GF-D8 (cell line): ENCODE results near the gene AHDC1.
A peak's percentile ranks its signal among the peaks of the same experiment; 100 is the strongest.

ENCODE experiments used
- DNase-seq: peaks from one replicate; lab custom pipeline; 2025; lab: John Stamatoyannopoulos, UW

AHDC1 gene

DNA sequence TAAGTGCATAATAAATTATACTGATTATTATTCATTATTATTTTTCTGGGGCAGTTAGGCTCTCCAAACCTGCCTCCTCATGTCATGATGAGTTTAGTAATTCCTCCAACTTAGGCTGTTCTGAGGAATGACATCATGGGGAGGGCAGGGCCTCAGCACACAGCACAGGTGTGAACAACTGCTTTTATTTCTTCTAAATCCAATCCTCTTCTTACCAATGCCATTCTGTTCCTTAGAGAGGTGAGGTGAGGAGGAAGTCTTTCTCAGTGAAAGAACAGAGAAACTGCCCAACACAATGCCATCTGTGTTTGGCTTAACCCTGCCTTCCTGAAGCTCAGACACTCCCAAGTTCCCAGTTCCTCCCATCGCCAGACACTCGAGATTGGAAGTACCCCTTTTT lies 68.6 kb downstream of the AHDC1 start:
- no peak for DNase-seq

DNA sequence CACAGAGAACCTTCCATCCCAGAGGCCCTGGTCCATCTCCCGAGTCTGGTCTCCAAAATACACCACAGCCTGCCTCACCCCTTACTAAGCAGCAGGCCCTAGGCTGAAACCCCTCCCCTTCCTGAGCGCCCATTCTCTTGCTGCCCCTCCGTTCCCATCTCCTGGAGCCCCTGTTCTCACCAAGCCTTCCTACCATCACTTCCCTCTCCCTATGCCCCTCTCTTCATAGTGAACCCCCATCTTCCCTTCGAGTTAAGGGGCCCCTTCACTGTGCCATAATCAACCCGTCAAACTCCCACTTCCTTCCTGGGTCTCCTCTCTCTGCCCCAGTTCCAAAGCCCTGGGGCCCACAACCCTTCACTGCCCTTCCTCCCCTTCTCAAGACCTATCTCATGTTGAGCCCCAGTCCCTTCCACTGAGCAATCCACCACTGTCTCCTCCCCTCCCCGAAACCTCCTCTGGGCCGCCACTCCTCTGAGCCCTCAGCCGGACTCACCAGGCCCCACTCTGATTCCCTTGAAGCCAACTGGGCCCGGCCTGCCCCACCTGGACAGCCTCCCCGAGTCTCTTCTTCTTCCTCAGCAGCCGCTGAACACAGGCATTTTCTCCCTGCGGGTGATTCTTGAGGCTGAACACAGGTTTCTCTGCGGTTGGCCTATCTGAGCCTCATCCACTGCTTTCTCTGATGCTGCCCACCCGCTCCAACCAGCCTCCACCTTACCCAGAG lies 71.8 kb downstream of the AHDC1 start:
- DNase-seq: no peak

DNA sequence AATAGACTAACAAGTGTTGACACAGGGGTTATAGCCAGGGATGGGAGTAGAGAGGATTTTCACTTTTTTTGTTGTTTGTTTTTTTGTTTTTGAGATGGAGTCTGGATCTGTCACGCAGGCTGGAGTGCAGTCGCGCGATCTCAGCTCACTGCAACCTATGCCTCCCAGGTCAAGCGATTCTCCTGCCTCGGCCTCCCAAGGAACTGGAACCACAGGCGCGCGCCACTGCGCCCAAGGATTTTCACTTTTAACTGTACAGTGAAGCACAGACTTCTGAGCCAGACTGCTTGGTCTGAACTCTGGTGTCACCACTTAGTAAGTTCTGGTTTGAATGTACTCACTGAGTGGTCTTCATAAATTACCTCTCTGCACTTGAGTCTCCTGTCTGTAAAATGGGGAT lies 73.8 kb downstream of the AHDC1 start:
- no peak for DNase-seq

DNA sequence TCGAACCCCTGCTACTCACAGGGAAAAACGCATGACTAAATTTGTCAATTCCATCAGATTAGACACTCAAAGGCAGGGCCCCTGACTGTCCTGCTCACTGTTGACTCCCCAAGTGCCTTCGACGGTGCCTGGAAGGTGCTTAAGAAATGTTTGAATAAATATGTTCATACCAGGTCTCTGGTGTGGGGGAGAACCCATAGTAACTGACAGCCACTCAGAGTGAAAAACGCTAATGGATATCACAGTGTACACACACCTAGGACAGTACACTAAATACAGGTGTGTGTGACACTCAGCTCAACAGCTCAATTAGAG lies 74.3 kb downstream of the AHDC1 start:
- no peak for DNase-seq

DNA sequence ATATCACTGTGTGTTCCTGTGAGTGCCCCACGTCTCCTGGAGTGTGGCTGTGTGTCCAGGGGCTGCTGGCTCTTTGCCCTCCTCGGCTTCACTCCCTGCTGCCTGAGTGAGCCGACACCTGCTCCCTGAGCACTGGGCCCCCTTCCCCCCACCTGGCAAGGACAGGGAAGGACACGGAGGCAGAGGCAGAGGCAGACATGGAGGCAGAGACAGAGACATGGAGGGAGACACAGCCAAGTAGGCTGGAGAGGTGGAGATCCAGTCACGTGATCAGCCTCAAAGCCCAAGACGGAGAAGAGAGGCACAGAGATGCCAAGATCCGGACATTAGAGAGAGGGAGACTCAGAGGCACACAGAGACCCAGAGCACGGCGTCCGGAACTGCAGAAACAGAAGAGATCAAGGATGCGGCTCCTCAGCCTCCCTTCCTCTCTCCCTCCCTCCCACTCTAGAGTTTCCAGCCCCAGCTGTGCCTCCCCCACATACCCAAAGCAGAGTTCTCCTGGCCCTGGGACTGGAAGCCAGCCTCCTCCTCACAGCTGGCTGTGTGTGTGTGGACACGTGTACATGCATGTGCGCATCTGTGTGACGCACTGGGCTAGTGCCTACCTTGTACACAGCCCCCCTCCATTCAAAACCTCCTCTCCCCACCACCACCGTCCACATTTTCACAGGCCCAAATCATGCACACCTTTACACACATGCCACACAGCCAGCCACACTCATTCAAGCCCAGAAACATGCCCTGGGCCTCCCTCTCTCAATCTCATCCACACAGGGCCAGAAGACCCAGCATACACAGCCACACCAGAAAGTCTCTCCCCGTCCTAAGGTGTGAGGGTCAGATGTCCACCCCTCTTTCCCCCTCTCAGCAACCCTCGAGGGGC lies 74.9 kb downstream of the AHDC1 start:
- no peak for DNase-seq

DNA sequence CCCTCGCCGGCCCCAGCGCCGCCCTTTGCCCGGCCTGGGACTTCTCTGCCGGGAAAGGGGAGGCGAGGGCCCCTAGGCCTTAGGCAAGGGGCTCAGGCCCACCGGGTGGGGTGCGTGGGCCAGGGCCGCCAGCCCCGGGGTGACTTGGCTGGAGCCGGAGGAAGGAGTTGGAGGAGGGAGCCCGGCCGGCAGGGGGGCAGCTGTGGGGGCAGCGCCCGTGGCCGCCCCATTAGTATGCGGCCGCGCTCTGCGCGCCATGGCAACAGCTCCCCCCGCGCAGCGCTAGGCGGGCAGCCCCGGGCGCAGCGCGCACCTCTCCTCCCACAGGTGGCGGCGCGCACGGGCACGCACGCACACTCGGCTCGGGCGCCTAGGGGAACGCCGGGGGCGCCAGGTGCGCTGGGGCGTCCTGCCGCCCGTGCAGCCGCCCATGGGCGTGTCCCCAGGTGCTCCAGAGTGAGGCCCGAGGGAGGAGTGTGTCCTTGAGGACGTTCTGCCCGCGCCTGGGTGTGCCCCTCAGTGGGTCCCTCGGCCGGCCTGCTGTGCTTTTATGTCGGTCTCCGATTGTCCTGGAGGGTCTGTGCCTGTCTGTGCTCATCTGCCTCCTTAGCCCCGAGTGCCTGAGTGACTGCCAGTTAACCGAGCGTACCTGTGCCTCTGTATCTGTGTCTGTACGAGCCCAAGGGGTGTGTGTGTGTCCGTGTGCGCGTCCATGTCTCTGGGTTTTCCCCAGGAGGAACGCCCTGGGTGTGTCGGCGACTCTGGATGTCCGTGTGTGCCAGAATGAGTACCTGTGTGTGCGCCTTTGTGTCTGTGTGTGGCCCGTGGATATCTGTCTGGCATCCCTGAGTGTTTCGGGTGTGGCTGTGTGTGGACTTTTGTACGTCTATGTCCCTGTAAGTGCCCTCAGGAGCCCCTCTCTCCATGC lies 75.8 kb downstream of the AHDC1 start:
- DNase-seq: no peak

GRCh38 chr1:27527223-27527889 lies 76.6 kb downstream of the AHDC1 start:
- peak; percentile 17 for DNase-seq

GRCh38 chr1:27526569-27527222 lies 77.2 kb downstream of the AHDC1 start:
- peak; percentile 22 for DNase-seq

DNA sequence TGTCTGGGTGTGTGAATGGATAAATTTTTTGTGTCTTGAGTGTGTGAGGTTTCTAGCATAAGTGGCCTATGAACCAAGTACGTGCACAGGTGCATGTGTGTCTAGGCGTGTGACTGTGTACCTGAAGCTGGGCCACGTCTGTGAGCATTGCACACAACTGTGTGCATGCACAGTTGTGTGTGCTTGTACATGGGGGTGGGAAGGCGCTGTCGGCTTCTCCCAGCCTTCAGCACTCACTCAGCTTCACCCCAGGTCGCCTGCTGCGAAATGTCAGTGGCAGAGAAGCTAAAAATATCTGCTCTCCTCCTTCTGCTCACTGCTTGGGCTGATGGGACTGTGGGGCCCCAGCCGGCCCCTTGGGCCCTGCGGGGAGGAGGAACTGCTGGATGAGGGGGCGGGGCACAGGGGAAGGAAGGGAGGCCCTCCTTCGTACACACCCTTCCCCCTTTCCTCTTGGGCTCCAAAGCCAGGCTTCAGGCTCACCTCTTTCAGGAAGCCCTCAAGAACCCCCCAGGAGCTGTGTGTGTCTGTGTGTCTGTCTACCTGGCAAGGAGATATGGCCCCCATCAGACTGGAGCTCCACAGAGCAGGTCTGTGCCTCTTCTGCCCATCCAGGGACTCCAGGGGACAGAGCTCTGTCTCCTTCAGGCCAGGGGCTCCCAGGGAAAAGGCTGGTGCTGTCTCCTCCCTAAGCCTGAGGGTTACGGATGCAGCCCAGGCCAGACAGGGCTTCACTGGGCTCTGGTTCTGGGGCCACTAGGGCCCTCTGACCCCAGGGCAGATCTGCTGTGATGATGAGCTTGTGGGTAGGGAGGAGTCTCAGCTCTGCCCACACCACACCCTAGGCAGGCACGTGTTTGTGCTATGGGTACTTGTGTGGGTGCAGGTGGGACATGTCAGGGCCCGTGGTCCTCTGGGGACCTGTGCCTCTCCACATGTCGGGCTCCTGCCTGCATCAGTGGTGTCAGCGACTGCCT lies 78.4 kb downstream of the AHDC1 start:
- DNase-seq: peak; percentile 86

GRCh38 chr1:27523337-27524020 lies 80.5 kb downstream of the AHDC1 start:
- DNase-seq: no peak

DNA sequence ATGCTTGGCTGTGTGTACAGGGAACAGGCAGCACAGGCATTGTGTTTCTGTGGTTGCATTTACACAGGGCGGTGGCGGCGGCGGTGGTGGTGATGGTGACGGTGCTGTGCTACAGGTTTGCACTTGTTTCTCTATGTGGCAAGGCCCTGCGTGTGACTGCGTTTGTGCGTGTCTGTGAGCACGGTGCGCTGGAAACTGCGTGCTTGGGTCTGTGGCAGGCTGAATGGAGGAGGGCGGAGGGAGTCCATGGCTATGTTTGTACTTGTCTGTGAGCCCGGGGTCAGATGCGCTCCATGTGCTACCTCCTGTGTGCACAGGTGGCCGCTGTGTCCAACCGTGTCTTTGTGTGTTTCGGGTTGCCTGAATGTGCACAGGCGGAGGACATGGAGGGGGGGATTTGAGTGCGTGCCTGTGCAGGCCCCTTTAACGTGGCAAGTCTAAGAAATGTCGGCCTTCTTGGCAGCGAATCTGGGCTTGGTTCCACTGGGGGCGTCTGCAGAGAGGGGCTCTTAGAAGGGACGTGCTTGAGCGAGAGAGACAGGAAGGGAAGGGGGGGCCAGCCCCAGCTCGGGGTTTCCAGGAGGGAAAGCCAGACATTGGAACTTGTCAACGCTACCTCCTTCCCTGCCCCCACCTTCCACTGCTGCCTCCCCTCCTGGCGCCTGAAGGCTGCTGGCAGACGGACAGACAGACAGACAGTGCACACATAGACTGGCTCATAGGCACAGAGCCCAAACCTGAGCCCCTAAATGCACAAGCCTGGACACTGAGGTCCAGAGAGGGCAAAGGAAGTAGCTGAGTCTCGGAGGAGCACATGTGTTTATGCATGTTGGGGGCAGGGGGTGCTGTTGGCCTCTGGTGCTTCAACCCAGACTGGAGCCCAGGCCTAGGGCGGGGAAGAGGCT lies 81.3 kb downstream of the AHDC1 start:
- DNase-seq: no peak

DNA sequence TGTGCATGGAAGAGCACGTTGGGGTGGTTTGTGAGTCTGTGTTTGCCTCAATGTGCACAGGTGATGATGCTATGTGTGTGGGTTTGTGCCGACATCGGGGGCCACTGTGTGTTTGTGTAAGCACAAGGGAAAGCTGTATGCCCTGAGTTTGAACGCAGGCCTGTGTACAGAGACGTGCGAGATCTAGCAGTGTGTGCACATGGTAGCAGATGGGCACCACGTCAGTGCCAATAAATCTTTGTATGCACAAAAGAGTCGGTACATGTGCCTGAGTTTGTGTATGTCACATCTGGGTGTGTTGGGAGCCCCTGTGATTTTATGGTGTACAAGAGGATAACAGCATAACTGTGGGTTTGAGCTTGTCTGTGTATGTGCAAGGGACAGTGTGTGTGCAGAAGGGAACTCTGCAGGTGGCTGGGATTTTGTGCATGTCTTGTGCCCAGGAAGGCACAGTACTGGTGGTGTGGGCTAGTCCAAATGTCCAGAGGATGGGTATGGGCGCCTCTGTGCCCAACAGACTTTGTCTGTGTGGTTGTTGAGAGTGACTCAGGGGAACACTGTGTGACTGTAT lies 82.0 kb downstream of the AHDC1 start:
- no peak for DNase-seq

- no peak for DNase-seq
These were observed 82.6 kb downstream of the AHDC1 start for GRCh38 chr1:27521336-27521831.

- no peak for DNase-seq
These were observed 83.3 kb downstream of the AHDC1 start for GRCh38 chr1:27520651-27521050.

DNA sequence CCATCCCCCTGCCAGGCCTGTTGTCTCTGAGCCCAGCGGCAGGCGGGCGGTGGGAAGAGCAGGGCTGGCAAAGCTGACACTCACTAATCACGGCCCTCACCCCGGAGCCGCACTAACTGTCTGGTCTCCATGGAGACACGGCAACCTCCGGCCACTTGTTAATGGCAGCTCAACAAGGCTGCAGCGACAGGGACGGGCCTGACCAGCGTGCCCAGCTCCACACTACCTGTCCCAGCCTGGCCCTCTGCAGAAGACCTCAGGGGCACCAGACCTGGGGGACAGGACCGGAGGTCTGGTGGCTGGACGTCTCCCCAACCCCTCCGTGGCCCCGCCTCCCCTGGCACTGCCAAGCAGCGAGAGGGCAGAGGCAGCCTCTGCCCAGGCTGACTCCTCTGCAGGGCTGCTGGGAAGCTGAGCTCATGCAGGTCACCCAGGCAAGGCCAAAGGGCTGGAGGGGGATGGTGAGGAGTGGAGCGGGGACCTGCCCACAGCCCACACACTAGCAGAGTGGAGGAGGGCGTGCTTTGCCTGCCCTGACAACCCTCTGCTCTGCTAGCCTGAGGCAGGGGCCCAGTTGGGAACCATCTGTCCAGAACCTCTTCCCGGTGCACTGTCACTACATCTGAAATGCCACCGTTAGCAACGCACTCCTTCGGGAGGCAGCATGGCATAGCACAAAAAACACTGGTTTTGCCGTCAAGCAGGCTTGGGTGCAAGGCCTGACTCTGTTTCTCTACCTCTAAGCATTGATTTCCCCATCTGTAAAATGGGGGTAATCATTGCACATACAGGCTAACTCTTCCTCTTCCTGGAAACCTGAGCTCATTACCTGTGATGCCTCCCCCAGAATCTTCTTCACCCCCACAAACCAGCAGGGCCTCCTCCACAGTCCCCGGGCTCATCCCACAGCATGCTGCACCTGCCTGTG lies 84.3 kb downstream of the AHDC1 start:
- no peak for DNase-seq

GRCh38 chr1:27518808-27519207 lies 85.1 kb downstream of the AHDC1 start:
- no peak for DNase-seq
